Right lung (tissue), 5 donors: Measurements from ENCODE around the gene ATP2A3. TPM values are rescaled to one million over a fixed set of nuclear protein-coding genes. Genes with fewer than 3 reads are reported as not detected.
"Not testable (repeated sequence)": the region's sequence is repeated elsewhere in the genome, so short reads cannot be mapped to it uniquely, and the experiment has no call there.

Source experiments
- DNase-seq, 2 donors: peaks; one replicate each; pipeline ENCODE4 v3.0.0-alpha.2; 2013
- polyA plus RNA-seq, 5 donors: library from polyadenylated mRNA; unstranded; fragments of 120-200 nt; gene quantifications; one replicate each; pipeline versions ENCODE4 v1.2.1 to v1.2.3, GENCODE V29; 2013; ENCODE audit warnings: inconsistent platforms in 1 of 5, low replicate concordance in 1 of 5; ENCODE audit not compliant: insufficient read length in 5 of 5, insufficient read depth in 1 of 5

Gene ATP2A3
- polyA plus RNA-seq, 5 donors: 4.3 to 9.6 (median 6.2) TPM

DNA sequence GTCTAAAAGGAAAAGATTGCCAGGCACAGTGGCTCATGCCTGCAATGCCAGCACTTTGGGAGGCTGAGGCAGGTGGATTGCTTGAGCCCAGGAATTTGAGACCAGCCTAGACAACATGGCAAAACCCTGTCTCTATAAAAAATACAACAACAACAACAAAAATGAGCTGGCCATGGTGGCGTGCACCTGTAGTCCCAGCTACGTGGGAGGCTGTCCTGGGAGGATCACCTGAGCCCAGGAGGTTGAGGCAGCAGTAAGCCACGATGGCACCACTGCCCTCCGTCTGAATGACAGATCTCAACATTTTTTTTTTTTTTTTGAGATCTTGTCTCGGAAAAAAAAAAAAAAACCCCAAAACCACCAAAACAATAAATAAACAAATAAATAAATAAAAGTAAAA is 28.1 kb upstream of the ATP2A3 start:
- no peak for DNase-seq

DNA sequence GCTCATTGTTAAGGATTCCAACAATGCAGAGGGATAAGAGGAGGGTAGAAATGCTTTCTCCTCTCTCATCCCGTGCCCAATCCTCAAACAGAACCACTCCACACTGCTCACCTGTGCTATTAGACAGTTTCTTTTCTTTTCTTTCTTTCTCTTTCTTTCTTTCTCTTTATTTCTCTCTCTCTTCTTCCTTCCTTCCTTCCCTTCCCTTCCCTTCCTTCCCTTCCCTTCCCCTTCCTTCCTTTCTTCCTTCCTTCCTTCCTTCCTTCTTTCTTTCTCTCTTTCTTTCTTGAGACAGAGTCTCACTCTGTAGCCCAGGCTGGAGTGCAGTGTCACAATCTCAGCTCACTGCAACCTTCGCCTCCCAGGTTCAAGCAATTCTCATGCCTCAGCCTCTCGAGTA is 27.5 kb upstream of the ATP2A3 start:
- not testable (repeated sequence) for DNase-seq

DNA sequence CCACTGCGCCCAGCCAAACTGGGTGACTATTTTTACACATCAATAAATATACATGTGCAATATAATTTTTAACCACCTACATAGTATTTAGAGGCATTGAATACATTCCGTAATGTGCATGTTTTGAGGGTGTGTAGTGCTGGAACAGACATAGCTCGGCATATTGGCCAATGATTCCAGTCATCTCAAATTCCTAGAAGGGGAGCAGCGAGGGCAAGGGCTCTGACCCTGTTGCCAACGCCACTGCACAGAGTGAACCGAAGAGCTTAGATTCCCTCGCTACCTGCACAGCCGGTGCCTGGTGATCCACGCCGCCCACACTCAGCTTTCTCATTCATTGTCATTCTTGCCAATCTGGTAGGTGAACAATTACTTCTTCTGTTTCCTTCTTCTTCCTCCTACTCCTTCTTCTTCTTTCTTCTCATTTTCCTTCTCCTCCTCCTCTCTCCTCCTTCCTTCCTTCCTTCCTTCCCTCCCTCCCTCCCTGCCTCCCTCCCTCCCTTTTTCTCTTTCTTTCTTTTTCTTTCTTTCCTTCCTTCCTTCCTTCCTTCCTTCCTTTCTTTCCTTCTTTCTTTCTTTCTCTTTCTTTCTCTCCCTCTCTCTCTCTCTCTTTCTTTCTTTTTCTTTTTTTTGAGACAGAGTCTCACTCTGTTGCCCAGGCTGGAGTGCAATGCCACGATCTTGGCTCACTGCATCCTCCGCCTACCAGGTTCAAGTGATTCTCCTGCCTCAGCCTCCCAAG is 26.3 kb upstream of the ATP2A3 start:
- no peak for DNase-seq

DNA sequence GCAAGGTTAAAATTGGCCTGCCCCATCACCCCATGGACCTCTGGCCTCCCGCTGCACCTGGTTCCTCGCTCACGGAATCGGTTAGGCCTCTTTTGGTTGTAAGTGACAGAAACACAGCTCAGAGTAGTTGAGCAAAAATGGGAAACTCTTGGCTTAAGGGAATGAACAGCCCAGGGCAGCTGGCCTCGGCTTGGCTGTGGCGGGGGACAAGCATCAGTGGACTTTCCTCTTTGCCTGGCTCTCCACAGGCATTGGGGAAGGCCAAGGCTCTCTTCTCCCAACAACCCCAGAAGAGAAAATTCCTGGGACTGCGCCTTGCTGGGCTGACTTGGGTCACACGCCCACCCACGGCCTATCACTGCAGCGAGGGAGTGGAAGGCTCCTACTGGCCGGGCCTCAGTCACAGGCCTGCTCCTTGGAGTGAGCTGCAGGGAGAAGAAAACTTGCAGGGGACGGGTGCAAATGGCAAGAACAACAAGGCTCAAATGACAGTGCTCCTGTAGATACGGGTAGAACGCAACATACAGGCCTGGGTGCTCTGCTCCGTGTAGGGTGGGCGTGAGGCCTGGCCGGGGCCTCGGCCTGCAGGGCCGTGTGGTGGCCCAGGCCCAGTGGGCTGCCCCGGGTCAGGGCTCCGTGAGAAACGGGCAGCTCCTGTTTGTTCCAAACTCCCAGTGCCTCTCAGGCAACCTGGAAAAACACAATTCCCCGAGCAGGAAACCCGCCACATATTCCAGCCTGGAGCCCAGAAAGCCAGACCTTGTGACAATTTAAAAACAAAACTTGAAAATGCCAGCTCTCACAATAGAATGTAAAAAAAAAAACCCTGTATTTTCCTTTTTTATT is 25.0 kb upstream of the ATP2A3 start:
- no peak for DNase-seq

DNA sequence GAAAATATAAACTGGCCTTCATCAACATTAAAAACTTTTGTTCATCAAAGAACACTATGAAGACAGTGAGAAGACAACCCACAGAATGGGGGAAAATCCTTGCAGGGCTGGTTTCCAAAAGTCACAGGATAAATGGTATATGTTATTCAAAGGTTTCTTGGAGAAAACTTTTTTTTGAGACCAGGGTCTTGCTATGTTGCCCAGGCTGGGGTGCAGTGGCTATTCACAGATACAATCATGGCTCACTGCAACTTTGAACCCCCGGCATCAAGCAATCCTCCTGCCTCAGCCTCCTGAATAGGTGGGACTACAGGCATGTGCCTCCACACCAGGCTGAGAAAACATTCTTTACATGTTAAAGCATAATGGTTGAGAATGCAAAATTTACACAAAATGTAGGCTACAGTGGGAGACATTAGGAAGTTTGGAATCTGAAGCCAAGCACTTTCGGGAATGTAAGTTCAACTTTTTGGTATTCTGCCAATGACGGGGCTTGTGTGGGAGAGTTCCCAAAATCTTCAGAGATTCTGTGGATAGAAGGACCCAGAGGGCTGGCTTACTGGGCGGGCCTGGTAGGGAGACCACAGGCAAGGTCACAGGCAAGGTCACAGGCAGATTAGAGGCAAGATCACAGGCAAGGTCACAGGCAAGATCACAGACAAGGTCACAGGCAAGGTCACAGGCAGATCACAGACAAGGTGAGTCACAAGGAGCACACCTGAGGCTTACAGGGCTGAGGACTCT is 24.2 kb upstream of the ATP2A3 start:
- no peak for DNase-seq

DNA sequence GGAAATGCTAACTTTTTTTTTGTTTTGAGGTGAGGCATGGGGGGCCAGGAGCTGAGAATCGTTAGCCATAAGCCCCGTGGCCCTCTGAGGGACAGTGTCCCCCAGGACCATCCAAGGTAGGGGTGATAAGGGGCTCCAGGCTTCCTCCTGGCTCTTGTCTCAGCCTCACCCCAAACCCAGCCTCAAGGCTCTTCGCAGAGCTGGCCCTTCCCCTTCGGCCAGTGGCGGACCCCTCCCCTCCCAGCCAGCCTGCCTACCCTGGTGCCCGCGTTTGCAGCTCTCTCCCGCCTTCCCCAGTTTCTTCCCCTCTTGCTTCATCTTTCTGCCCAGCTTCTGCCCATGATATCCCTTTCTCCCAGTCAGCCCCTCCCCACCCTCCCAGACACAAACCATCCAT is 22.7 kb upstream of the ATP2A3 start:
- DNase-seq: no peak

DNA sequence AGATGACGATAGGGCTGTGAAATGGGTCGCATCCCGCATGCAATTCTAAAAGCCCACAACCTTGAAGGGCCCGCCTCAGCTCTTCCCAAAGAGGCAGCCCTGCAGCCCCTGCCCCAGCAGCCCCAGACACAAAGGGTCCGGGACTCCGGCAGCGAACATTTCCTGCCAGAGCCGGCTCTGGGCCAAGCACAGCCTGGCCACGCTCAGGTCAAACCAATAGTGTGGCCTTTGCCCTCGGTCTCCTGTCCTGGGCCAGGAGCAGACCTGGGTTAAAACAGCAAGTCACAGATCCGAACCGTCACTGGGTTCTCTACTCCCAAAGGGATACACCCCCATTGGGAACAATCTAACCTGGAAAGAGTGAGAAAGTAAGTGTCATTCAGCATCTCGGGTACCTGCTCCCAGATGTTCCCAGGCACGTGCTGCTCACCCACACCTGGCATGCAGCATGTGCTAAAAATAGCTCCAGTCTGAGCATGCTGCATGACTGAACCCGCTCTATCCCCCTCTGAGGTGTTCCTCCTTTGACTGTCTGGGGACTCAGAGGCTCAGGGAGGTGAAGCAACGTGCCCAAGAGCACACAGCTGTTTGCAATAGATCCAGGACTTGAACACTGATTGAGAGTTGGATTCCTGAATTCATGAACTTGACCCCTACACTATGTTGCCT is 22.2 kb upstream of the ATP2A3 start:
- DNase-seq: no peak

DNA sequence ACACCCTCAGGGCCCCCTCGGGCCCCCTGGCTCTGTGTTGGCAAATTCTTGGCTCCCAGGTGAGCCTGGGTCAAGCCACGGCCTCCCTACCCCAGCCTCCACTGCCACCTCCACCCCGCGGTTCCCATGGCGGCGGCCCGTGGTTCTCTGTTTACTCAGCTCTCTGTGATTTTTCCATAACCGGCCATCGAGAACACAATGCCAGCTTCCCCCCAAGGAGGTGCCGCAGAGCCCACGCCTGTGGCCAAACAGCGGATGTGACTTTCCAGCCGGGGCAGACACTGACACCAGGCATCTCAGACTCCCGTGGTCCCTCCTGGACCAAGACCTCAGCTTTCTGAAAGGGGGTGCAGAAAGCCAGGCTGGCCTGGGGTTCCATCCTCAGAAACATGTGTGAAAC is 21.6 kb upstream of the ATP2A3 start:
- DNase-seq: no peak

DNA sequence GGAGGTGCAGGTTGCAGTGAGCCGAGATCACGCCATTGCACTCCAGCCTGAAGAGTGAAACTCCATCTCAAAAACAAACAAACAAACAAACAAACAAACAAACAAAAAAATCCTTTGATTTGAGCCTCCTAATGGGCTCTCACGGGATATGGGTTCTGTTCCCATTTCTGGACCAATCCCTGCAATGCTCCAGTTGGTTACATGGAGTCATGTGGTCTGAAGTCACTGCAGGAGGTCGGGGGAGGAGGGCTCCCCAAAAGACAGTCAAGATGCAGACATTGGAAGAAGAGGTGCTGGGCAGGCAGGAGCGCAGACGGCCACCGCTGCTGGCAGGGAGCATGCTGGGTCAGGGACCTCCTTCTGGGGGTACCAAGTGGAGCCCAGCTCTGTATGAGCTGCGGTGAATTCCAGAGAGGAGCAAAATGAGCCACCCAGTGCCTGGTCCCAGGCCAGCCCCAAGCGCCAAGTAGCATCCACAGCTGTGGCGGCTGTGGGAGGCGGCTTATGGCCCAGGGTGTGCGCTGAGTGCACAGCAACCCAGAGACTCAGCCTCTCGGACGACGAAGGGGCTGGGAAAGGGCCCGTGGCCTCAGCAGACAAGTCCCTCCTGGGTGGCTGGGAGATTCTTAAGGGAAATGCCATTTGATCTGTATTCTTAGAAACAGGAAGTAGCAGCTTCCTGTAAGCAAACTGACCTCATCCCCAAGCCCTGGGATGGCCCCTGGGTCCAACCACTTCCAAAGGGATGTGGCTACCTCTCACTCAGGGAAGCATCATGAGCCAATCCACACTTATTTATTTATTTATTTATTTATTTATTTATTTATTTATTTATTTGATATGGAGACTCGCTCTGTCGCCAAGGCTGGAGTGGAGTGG is 19.6 kb upstream of the ATP2A3 start:
- no peak for DNase-seq

DNA sequence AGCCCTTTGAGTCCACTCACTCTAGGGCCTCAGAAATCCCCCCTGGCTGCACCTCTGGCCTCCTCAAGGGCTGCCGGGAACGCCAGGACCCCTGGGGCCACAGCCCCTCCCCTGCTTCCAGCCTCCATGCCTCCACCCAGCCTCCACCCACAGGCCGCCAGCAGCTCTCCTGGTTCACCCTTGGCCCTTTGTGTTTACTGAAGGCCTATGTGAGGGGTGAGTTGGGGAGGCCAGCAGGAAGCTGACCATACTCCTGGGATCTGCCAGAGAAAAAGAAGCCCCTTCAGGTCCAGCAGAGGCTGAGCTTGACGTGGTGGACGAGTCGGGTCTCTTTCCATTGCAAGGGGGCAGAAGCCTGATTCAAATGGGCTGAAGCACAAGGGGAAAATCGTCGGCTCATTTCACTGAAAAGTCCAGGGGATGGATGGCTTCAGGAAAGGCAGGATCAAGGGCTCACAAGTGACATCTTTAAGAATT is 18.3 kb upstream of the ATP2A3 start:
- no peak for DNase-seq

DNA sequence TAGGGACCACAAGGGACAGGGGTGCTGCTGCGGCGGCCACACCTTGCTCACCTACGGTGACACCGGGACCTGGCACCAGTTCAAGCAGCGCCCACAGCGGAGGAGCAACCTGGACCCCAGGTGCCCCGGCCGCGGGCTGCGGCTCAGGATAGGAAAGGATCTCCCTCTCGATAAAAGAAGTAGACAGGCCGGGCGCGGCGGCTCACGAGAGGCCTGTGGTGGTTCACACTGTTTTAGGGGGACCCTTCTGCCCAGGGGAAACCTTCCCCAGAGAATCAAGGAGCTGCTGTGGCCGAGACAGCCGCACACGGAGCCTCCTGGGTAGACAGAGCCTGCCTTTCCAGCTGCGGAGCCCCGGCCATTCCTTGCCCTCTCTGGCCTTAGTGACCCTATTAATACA is 17.9 kb upstream of the ATP2A3 start:
- DNase-seq: no peak

DNA sequence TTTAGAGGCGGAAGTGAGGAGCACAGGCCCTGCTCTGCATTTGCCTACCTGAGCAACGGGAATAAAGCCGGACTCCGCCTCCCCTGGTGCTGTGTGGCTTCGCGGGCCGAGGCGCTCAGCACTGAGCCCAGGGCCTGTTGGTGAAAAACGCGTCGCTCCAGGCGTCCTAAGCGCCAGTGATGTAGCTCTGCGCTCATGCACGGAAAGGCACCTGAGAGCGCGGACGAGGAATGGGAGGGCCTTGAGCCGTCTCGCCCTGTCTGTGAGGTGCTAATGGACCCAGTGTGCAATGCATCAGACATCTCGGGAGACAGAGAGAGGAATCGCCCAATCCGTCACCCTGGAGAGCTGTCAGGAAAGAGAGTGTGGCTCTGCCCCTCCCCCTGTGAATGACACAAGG is 17.2 kb upstream of the ATP2A3 start:
- no peak for DNase-seq

DNA sequence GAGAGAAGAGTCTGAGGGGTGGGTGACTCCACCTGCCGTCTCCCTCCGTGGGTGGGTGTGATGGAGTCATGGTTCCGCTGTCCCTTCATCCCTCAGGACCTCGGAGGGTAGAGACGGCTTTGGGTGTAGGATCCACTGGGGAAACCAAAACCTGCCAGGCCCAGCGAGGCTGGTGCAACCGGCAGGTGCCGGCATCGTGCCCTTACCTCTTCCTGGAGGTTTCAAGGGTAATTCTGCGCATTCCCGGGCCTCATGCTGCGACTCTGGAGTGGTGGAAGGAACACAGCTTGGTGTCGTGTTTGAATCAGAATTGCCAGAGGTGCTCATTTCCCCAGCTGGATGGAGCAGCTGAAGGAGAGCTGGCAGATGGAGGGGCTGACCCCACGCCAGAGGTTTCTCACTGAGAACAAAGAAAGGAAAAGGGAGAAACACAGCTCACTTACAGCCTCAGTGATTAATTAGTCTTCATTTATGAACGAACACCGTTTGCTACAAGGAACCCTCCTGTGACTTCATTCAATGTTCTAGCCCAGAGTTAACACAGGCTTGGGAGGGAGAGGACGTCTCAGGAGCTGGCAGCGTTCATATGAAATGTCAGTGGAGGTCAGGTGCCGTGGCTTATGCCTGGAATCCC is 16.3 kb upstream of the ATP2A3 start:
- DNase-seq: no peak

DNA sequence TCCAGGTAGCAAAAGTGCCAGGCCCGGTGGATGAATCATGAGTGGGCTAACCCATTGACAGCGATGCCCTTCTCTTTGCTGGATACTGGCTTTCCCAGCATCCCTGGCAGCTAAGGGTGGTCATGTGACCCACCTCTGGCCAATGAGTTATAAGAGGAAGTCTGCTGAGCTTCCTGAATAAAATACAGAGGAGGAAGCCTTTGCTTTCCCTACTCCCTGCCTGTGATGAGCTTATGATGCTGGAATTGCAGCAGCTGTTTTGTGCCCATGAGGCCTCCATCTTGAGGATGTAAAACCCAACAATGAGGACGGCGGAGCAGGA is 15.0 kb upstream of the ATP2A3 start:
- no peak for DNase-seq

DNA sequence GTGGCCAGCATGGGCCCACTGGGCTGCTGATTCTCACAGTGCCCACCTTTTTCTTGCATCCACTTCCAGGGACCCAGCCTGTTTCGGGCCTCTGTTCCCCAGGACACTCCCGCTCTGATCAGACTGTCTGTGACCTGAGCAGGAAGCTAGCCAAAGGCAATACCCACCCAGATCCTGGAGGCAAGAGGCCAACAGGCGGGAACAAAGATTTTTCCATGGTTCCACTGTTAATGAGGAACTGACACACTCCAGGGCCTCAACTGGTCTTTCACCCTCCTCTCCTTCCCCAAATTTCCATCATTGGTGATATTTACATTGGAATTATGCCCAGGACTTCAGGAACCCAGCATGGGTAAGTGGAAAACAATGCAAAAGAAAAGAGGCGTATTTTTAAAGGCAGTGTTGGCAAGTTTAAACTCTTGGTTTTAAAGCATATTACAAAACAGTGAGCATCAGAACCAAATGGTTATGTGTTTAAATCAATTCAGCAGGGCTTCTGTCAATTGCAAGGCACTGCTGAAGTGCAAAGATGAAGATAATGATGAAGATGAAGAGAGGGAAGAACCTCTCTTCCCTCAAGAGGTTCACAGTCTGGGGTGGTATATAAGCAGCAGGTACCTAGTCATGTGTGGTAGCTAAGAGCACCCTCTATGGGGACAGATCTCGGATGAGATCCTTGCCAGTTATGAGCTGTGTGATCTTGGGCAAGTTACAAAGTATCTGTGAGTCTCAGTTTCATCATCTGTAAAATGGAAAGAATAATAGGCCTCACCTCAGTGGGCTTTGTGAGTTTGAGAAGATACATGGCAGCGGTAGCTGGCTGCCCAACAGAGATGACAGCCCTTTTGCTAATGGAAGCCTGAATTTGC is 14.4 kb upstream of the ATP2A3 start:
- DNase-seq: no peak

DNA sequence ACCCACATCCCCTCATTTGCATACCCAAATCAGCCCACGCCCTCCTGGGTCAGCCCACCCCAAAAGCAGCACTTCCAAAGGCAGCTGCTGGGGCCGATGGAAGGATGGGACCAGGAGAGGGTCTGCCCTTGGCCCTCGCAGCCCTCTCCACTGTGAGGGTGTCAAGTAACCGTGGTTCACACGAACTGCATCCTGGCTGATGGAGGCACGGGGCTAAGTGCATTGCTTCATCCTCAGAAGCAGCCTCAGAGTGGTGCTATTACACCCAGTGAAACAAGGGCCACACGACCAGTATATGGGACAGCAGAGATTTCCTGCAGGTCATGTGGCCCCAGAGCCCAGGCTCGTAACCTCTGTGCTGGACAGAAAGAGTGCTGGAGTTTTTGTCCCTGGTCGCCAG is 13.2 kb upstream of the ATP2A3 start:
- DNase-seq: no peak

DNA sequence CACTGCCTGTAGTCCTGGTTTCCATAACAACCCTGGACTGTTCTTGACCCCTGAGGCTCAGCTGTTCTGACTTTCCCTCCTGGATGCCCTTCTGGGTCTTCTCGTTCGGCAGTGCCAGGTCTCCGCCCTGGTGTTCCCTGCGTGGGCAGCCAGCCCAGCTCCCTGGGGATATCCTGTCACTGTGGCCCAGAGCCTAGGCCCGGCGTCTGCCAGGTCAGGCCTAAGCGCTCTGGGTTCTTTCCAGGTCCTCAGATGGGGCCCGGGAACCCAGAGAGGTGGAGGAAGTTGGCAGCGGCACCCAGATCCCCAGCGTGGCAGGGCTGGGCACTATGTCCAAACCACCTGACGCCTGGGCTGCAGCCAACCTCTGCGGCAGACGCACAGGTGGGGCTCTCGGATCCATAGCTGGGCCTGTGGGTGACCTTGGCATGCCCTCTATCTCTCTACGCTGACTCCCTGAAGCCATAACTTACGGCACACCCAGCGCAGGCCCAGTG is 12.5 kb upstream of the ATP2A3 start:
- no peak for DNase-seq

DNA sequence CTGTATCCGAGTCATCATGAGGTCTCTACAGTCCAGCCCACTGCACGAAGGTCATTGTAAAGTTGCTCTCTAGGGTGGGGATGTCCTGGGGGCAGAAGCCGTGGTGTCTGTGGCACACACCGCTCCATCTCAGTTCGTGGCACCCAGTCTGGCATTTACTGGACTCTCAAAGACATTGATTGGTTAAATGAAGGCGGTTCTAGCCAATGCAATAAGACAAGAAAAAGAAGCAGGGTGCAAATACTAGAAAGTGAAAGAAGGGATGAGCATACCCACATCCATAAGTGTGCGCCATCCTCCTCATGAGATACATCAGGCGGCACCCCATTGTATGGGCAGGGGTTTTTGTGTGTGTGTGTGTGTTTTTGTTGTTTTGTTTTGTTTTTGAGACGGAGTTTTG is 10.7 kb upstream of the ATP2A3 start:
- DNase-seq: no peak

DNA sequence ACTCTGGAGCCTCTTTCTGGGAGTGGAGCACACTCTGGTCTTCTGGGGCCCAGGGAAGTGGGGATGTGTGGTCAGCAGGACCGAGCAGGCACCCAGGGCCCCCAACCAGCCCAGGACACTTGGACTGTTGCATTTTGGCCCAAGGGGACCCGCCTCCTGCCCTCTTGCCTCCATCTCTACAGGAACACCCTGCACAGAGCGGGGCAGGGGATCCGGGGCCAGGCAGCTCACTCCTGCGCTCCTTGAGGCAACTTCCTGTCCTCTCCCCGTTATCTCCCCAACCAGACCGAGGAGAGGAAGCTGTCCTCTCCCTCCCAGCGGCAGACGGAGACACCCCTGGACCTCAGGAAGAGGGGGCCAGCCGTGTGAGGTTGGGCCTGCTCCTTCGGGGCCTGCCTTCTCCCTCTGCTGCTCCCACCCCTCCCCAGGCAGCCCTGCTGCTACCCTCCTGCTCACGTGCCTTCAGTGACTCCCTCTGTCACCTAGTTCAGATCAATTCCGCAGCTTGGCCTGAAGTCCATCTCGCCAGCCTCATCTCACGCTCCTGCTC is 10.0 kb upstream of the ATP2A3 start:
- no peak for DNase-seq
